Measurements from ENCODE around the gene ANO2.
"Not testable (repeated sequence)": the region's sequence is repeated elsewhere in the genome, so short reads cannot be mapped to it uniquely, and the experiment has no call there.

The ANO2 gene

GRCh38 chr12:5570416-5570815 lies 374.6 kb downstream of the ANO2 start:
- no peak for DNase-seq

- no peak for DNase-seq
Observed at GRCh38 chr12:5568325-5568981, 376.6 kb downstream of the ANO2 start.

- DNase-seq: no peak
Observed at GRCh38 chr12:5567016-5567725, 377.9 kb downstream of the ANO2 start.

- DNase-seq: no peak
Observed at GRCh38 chr12:5565933-5566599, 379.0 kb downstream of the ANO2 start.

GRCh38 chr12:5562581-5562980 lies 382.5 kb downstream of the ANO2 start:
- no peak for DNase-seq

GRCh38 chr12:5561846-5562245 lies 383.2 kb downstream of the ANO2 start:
- no peak for DNase-seq

GRCh38 chr12:5561057-5561456 lies 384.0 kb downstream of the ANO2 start:
- DNase-seq: no peak

GRCh38 chr12:5560265-5560664 lies 384.8 kb downstream of the ANO2 start:
- DNase-seq: no peak

- DNase-seq: no peak
Observed at GRCh38 chr12:5557906-5558305, 387.2 kb downstream of the ANO2 start.

GRCh38 chr12:5556946-5557673 lies 387.9 kb downstream of the ANO2 start:
- DNase-seq: no peak

GRCh38 chr12:5556033-5556614 lies 388.9 kb downstream of the ANO2 start:
- DNase-seq: peak; percentile 33

GRCh38 chr12:5554711-5555110 lies 390.3 kb downstream of the ANO2 start:
- DNase-seq: no peak

GRCh38 chr12:5549011-5549410 lies 396.0 kb downstream of the ANO2 start:
- no peak for DNase-seq

- no peak for DNase-seq
Observed at GRCh38 chr12:5548152-5548943, 396.7 kb downstream of the ANO2 start.

GRCh38 chr12:5546616-5547015 lies 398.4 kb downstream of the ANO2 start:
- no peak for DNase-seq

GRCh38 chr12:5537771-5538170 lies 407.3 kb downstream of the ANO2 start:
- DNase-seq: no peak

- not testable (repeated sequence) for DNase-seq
Observed at GRCh38 chr12:5537026-5537615, 407.9 kb downstream of the ANO2 start.

GRCh38 chr12:5535541-5535940 lies 409.5 kb downstream of the ANO2 start:
- no peak for DNase-seq

GRCh38 chr12:5534426-5535199 lies 410.4 kb downstream of the ANO2 start:
- DNase-seq: no peak

- no peak for DNase-seq
Observed at GRCh38 chr12:5533368-5533767, 411.7 kb downstream of the ANO2 start.

GRCh38 chr12:5525783-5526367 lies 419.2 kb downstream of the ANO2 start:
- no peak for DNase-seq
